Hematopoietic multipotent progenitor cell (in vitro differentiated cells): ENCODE data around the gene ZIC5. TPM values are rescaled to one million over a fixed set of nuclear protein-coding genes. Genes with fewer than 3 reads are reported as not detected.
A peak's percentile ranks its signal among the peaks of the same experiment; 100 is the strongest.
"Not testable (repeated sequence)": the region's sequence is repeated elsewhere in the genome, so short reads cannot be mapped to it uniquely, and the experiment has no call there.

Experiments
- DNase-seq, 3 donors: peaks; one replicate each; pipeline ENCODE4 v3.0.0-alpha.2; 2011 to 2015; ENCODE audit warnings: low read depth in 2 of 3, low spot score in 2 of 3
- total RNA-seq: library from RNA; depleted of rRNA; stranded (reverse); fragments of >200 nt; gene quantifications from one replicate; pipeline ENCODE4 v1.2.3, GENCODE V29; 2012

ZIC5 gene
- total RNA-seq, 1 donor: not detected

DNA sequence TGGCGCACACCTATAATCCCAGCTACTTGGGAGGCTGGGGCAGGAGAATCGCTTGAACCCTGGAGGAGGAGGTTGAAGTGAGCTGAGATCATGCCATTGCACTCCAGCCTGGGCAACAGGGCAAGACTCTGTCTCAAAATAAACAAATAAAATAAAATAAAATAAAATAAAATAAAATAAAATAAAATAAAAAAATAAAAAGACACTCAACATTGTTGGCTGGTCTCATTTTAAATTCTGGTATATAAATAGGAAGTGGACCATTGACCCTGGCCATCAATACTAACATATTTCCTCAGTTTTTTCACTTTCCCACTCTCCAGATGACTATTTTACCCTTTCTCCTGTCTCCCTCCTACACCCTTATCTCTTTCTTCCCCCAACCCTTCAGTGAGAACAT, 26.1 kb downstream of the ZIC5 start:
- not testable (repeated sequence) for DNase-seq

GRCh38 chr13:99944606-99945005, 27.0 kb downstream of the ZIC5 start:
- no peak for DNase-seq

- DNase-seq: no peak
Measured at GRCh38 chr13:99944102-99944501, 27.5 kb downstream of the ZIC5 start.

GRCh38 chr13:99941911-99942310, 29.7 kb downstream of the ZIC5 start:
- no peak for DNase-seq

DNA sequence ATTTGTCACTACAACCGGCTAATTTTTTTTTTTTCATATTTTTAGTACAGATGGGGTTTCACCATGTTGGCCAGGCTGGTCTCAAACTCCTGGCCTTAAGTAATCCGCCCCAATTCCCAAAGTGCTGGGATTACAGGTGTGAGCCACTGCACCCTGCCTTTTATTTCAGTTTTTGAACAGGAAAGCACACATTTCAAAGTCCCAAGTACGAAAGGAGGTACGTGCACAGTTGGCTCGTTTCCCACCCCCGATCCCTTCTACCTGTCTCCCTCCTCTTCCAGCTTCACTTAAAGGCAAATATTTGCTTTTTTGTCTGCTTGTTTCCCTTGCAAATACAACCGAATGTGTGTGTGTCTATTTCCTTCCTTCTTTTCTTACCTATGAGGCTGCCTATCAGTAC, 30.5 kb downstream of the ZIC5 start:
- no peak for DNase-seq

- no peak for DNase-seq
Measured at GRCh38 chr13:99938635-99939034, 32.9 kb downstream of the ZIC5 start.

DNA sequence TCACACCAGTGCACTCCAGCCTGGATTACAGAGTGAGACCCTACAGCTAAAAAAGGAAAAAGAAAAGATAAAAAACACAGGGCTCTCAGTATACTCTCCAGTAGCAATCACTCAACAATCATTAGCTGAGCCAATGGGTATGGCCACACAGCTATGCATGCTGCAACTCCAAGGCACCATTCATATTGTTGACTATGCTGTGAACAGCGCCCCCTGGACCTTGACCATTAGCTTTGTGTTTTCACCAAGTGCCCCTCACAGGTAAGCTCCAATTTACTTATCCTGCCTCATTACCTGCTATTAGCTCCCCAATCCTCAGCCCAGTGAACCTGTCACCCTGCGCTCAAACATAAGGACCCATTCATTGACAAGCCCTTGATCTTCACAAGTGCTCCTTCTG, 35.8 kb downstream of the ZIC5 start:
- DNase-seq: no peak

DNA sequence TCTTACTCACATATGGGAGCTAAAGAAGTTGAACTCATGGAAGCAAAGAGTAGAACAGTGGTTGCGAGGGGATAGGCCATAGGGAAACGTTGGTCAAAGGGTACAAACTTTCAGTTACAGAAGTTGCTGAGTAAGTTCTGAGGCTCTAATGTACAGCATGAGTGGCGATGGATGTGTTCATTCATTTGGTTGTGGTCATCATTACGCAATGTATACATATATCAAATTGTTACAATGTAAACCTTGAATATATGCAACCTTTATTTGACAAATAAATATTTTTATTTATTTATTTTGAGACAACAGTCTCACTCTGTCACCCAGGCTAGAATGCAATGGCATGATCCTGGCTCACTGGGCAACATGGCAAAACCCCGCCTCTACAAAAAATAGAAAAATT, 38.7 kb downstream of the ZIC5 start:
- no peak for DNase-seq

DNA sequence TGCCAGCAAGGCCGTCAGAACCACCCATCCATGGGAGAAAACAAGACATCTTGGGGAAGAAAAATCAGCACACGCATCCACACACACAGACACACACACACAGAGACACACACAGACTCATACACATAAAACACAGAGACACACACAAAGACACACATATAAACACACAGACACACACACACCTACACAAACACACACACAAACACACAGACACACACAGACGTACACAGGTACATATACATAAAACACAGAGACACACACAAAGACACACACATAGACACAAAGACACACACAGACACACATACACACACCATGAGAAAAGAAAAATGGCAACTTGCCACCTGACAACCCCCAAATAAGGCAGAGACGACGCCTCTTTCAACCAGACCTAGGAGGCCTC, 40.6 kb downstream of the ZIC5 start:
- no peak for DNase-seq

- DNase-seq: no peak
Measured at GRCh38 chr13:99929866-99930265, 41.7 kb downstream of the ZIC5 start.

DNA sequence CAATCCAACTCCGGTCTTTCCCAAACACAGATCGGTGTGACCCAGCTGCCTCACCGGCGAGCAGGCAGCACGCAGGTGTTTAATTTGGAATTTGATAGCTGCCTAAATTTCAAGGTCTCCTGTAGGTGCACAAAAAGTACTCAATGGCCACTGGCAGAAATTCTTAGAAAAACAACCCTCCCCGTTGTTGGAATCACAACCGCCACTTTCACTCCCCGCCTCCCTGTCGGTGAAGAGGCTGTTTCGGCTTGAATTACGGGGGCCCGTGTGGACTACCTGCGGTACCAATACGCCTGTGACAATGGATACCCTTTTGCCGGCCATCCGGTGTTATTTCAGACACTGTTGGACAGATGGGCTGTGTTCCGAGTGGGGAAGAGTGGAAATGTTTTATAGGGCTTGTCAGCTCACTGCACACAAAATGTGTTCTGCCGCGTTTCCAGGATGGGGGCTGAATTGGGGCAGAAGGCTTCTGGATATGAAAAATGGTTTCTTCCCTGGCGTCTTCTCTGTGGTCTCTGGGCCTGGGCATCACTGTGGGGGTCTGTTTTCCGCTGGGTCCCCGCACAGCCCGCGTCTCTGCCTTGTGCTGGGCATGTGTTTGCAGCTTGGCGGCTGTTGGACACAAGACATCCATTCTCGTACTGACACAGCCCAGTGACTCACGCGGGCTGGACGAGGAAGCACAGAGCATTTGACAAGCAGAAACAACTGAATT, 45.4 kb downstream of the ZIC5 start:
- no peak for DNase-seq

DNA sequence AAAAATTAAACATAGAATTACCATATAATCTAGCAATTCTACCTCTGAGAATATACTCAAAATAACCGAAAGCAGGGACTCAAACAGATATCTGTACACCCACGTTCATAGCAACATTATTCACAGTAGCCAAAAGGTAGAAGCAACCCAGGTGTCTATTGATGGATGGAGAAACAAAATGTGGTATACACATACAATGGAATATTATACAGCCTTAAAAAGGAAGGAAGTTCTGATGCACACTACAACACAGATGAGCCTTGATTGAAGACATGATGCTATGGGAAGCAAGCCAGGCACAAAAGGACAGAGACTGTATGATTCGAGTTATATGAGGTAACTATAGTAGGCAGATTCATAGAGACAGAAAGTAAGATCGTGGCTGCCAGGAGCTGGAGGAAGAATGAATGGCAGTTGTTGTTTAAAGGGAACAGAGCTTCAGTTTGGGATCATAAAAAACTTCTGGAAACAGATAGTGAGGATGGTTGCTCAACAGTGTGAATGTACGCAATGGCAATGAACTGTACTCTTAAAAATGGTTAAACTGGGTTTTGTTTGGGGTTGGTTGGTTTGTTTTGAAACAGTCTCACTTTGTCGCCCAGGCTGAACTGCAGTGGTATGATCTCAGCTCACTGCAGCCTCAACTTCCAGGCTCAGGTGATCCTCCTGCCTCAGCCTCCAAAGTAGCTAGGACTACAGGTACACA, 47.5 kb downstream of the ZIC5 start:
- DNase-seq: no peak

- no peak for DNase-seq
Measured at GRCh38 chr13:99922631-99923404, 48.7 kb downstream of the ZIC5 start.

DNA sequence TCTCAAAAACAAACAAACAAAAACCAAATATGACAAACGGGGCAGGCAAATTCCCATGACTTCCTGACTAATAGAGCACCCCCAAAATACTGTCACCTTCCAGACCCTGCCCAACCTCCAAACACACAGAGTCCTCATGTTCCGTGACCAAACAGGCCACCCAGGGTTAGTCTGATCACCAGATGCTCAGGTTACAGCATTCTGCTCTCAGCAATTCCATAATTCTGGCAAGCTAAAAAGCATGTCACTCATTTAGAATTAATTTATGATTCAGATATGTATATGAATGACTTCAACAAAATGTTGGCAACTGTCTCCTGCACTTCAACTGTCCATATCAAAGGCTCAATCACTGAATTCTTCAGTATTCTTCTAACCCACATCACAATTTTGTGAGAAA, 52.4 kb downstream of the ZIC5 start:
- no peak for DNase-seq

DNA sequence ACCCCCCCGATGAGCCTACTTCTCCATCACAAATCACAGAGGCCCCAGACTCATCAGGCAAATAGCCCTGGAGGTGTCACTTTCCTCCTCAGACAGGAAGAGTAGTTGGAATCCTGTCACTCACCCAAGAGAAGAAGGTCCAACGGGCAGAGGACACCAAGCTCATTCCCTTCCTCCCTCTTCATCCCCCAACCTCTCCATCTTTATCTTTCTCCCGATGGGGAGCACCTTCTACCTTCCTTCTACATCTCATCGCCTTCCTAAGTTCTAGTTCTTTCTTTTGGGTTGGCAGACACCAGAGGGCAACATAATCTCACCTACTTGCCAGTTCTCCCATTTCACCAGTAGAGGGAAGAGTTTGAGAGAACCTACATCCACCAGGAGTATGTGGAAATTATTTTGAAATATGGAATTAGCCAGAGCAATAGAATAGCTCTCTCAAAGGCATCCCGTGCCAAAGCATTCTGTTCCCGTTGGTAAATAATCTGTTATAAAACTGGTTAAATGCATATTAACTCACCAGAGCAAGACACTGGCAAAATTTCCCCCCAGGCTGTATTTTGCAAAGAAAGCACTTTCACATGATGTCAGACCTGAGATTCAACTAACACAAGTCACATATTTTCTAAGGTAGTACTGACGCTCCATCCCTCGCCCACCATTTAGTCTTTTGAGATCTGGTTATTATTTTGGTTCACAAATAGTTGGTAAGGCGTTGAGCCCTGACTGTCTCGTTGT, 55.0 kb downstream of the ZIC5 start:
- peak in 2 of 3 donors; percentile 46 to 77 for DNase-seq

- no peak for DNase-seq
Measured at GRCh38 chr13:99913167-99913566, 58.4 kb downstream of the ZIC5 start.

Other genes starting within 250 kb of the ZIC5 start
- gene ZIC2, start 10.0 kb upstream of the ZIC5 start, total RNA-seq: not detected
- gene PCCA, start 117.3 kb upstream of the ZIC5 start, total RNA-seq: 11.0 TPM